Measurements from ENCODE around the gene CD4.

DNA sequence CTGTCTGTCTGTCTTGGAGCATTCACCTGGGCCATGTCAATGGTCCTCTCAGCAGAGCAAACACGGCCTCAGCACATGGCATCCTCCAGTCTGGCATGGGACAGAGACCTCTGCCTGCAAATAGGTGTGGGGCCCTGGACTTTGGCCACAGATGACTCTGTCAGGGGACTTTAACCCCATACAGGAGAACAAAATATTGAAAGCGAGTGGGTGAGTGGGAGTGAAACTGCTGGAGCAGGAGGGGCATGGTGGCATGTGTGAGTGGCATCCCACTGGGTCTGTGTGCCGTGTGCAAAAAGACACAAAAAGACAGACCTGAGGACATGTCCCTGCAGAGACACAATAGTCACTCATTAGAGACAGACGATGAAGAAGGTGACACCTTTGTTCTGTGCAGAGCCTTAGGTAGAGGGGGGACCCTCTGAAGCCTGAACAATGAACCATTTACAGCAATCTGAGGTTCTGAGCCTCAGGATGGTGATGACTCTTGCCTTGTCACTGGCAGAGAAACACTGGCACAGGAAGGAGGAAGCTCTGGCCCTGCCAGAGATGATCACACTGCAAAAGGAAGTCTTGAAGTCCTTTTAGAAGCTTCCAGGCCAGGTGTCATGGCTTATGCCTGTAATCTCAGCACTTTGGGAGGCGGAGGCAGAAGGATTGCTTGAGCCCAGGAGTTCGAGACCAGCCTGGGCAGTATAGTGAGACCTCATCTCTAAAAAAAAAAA is 9.5 kb upstream of the CD4 start:
- TF ChIP-seq, protein P1, sequence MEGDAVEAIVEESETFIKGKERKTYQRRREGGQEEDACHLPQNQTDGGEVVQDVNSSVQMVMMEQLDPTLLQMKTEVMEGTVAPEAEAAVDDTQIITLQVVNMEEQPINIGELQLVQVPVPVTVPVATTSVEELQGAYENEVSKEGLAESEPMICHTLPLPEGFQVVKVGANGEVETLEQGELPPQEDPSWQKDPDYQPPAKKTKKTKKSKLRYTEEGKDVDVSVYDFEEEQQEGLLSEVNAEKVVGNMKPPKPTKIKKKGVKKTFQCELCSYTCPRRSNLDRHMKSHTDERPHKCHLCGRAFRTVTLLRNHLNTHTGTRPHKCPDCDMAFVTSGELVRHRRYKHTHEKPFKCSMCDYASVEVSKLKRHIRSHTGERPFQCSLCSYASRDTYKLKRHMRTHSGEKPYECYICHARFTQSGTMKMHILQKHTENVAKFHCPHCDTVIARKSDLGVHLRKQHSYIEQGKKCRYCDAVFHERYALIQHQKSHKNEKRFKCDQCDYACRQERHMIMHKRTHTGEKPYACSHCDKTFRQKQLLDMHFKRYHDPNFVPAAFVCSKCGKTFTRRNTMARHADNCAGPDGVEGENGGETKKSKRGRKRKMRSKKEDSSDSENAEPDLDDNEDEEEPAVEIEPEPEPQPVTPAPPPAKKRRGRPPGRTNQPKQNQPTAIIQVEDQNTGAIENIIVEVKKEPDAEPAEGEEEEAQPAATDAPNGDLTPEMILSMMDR (conservative IDR thresholded peaks at IDR 0.05) = no peak
- TF ChIP-seq ZFX (IDR thresholded peaks at IDR 0.05) = no peak

Measured in C4-2B (cell line).